Measurements from ENCODE around the gene RHD.
"Not testable (repeated sequence)": the region's sequence is repeated elsewhere in the genome, so short reads cannot be mapped to it uniquely, and the experiment has no call there.

RHD gene

GRCh38 chr1:25360596-25361581, 88.6 kb downstream of the RHD start:
- no peak for TF ChIP-seq CTCF (IDR thresholded peaks at IDR 0.05; ENCODE audit: borderline replicate concordance, insufficient read depth, low read depth, low read length)
- no peak overlapping the region for H3K4me3 ChIP-seq (ENCODE audit: low read depth, low read length)

- no peak overlapping the region for H3K4me3 ChIP-seq (ENCODE audit: low read depth, low read length)
- TF ChIP-seq CTCF (IDR thresholded peaks at IDR 0.05; ENCODE audit: borderline replicate concordance, insufficient read depth, low read depth, low read length), result no peak
Observed at GRCh38 chr1:25361901-25362300, 89.6 kb downstream of the RHD start.

DNA sequence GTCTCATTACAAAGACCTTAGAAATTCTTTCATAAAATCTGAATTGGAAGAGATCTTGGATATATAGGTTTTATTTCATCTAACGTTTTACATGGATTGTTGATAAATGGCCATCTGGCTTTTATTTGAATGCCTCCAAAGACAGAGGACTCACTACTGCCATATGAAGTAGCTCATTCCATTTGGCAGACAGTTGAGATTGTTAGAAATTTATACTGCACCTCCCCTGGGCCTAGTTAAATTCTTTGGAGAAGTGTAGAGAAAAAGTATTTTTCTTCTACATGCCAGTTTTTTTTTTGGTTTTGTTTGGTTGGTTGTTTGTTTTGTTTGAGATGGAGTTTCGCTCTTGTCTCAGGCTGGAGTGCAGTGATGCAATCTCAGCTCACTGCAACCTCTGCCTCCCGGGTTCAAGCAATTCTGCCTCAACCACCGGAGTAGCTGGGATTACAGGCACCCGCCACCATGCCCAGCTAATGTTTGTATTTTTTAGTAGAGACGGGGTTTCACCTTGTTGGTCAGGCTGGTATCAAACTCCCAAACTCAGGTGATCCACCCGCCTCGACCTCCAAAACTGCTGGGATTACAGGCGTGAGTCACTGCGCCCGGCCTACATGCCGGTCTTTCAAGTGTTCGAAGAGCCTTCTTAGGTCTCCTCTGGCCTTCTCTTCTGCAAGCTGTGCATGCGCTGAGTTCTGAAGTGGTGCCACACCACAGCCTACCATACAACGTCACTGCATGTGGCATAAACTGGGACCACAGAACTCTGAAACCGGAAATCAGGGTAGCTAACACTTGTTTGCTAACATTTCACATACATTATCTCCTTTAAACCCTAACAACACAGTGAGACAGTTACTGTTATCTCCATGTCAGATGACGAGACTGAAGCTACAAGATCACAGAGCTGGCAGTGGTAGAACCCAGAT, 90.6 kb downstream of the RHD start:
- H3K4me3 ChIP-seq (ENCODE audit: low read depth, low read length), result not testable (repeated sequence)

- no peak overlapping the region for H3K4me3 ChIP-seq (ENCODE audit: low read depth, low read length)
- TF ChIP-seq CTCF (IDR thresholded peaks at IDR 0.05; ENCODE audit: borderline replicate concordance, insufficient read depth, low read depth, low read length), result no peak
Observed at GRCh38 chr1:25369241-25369640, 96.9 kb downstream of the RHD start.

- not testable (repeated sequence) for H3K4me3 ChIP-seq (ENCODE audit: low read depth, low read length)
Observed at GRCh38 chr1:25369691-25370271, 97.5 kb downstream of the RHD start.

DNA sequence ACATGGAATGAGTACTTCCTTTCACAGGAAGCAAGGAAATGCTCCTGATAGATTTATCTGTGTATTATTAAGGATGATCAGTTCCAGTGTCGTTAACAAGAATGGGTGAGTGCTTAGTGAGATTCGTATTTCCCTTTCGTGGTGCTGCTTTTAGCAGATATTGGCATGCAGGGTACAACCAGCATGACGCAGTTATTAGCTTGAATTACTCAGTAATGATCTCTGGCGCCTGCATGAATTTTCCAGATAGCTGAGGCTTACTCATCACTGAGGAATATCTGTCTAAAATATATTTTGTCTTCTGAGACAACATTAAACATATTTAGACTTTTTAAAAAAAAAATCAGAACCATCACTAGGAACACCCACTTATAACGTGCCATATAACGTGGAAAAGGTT, 99.4 kb downstream of the RHD start:
- not testable (repeated sequence) for H3K4me3 ChIP-seq (ENCODE audit: low read depth, low read length)

GRCh38 chr1:25378367-25378766, 106.1 kb downstream of the RHD start:
- H3K4me3 ChIP-seq (ENCODE audit: low read depth, low read length), result not testable (repeated sequence)

Data from GM12875 (cell line).